ENCODE measurements around the gene SLC28A3.

DNA sequence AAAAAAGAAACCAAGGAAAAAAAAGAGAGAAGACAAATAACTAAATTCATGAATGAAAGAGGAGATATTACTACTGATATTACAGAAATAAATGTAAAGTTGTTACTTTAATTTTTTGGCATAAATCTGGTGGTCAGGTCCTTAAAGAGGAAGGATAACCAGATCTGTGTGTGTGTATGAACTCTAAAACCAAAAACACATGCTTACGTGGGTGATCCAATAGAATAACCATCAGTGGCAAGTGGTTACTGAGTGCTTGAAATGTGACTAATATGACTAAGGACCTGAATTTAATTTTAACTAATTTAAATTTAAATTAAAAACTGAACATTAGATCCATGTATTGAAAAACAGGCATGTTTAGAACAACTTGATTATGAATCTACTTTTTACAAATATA is 10.3 kb downstream of the SLC28A3 start:
- TF ChIP-seq, protein P1, sequence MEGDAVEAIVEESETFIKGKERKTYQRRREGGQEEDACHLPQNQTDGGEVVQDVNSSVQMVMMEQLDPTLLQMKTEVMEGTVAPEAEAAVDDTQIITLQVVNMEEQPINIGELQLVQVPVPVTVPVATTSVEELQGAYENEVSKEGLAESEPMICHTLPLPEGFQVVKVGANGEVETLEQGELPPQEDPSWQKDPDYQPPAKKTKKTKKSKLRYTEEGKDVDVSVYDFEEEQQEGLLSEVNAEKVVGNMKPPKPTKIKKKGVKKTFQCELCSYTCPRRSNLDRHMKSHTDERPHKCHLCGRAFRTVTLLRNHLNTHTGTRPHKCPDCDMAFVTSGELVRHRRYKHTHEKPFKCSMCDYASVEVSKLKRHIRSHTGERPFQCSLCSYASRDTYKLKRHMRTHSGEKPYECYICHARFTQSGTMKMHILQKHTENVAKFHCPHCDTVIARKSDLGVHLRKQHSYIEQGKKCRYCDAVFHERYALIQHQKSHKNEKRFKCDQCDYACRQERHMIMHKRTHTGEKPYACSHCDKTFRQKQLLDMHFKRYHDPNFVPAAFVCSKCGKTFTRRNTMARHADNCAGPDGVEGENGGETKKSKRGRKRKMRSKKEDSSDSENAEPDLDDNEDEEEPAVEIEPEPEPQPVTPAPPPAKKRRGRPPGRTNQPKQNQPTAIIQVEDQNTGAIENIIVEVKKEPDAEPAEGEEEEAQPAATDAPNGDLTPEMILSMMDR (IDR thresholded peaks at IDR 0.05; ENCODE audit: insufficient read depth, low read length) = no peak
- TF ChIP-seq GABPA (IDR thresholded peaks at IDR 0.05; ENCODE audit: low read depth) (no peak), POLR2AphosphoS5 (IDR thresholded peaks at IDR 0.05; ENCODE audit: low read depth) (no peak)

Measured in HL-60 (cell line).